Vagina (tissue), 2 donors: ENCODE results near the gene ABHD16A. TPM values are rescaled to one million over a fixed set of nuclear protein-coding genes. Genes with fewer than 3 reads are reported as not detected.
A peak's percentile ranks its signal among the peaks of the same experiment; 100 is the strongest.

Source experiments
- DNase-seq, 2 donors: peaks; one replicate each; pipeline ENCODE4 v3.0.0-alpha.2; 2017; ENCODE audit errors: extremely low spot score in 2 of 2
- H3K27ac ChIP-seq: fragments of 200-600 bp; sonication (generic); one replicate; pipeline ENCODE4 v1.5.1; 2019
- H3K27me3 ChIP-seq: fragments of 200-600 bp; sonication (generic); one replicate; pipeline ENCODE4 v1.5.1; 2019
- H3K36me3 ChIP-seq, 2 donors: fragments of 200-600 bp; sonication (generic); one replicate each; pipeline ENCODE4 v1.5.1; 2017 to 2019
- H3K4me1 ChIP-seq: fragments of 200-600 bp; sonication (generic); one replicate; pipeline ENCODE4 v1.5.1; 2019
- H3K4me3 ChIP-seq, 2 donors: fragments of 200-600 bp; sonication (generic); 1 replicate in 1 of 2; 2 replicates in 1 of 2; pipeline ENCODE4 v1.5.1; 2016 to 2019
- H3K9me3 ChIP-seq: fragments of 200-600 bp; sonication (generic); one replicate; pipeline ENCODE4 v1.5.1; 2019
- POLR2A ChIP-seq, 2 donors: fragments of 450-650 bp; IDR thresholded peaks; one replicate each; pipeline ENCODE4 v1.6.1; 2017; ENCODE audit warnings: antibody characterized with exemption in 2 of 2, mild to moderate bottlenecking in 2 of 2, moderate library complexity in 2 of 2
- POLR2AphosphoS5 ChIP-seq, 2 donors: sonication (generic); formaldehyde crosslinking; IDR thresholded peaks; one replicate each; pipeline ENCODE4 v1.9.0; 2017; ENCODE audit warnings: antibody characterized with exemption in 2 of 2, mild to moderate bottlenecking in 2 of 2, low read depth in 1 of 2; ENCODE audit not compliant: insufficient read depth in 1 of 2
- intact Hi-C: fragments of 100-400 bp; cut with DNase I; formaldehyde crosslinking; loops from one replicate; pipeline ENCODE4 v1.15.1; 2023
- total RNA-seq: library from RNA; depleted of rRNA; stranded (reverse); fragments of >200 nt; gene quantifications from one replicate; pipeline ENCODE4 v1.2.3, GENCODE V29; 2016
- TF ChIP-seq, protein P1 (sequence below), 3 experiments: fragments of 450-650 bp in 2 of 3; fragments of 200-600 bp in 1 of 3; sonication (generic) in 1 of 3; IDR thresholded peaks; one replicate each; pipeline ENCODE4 v1.5.1; 2017 to 2019; ENCODE audit warnings: antibody characterized with exemption in 3 of 3, mild to moderate bottlenecking in 2 of 3, moderate library complexity in 2 of 3

ABHD16A gene
- total RNA-seq, 1 donor from 2014 or later: 53.0 TPM

DNA sequence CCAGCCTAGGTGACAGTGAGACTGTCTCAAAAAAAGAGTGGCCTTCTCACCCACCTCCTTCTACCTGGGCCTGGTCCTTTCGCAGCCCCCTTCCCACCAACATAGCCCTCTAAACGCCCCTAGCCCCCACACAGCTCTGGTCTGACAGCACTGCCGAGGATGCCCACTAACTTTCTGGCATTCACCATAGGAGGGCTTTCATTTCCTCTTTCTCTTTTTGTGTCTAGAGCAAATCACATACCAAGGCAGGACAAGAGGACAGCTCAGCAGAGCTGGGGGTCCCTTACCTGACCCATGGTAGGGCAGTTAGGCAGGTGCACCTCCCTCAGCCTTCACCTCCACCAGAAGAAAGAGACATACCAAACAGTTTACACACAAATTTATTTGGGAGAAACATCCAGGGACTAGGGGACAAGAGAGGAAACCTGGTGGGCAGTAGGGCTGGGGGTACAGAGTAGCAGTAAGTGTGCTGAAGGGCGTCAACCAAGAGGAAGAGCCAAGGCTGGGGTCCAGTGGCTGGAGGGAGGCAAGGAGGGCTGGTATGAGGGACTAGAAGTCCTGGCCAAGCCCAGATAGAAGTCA, 26.7 kb downstream of the ABHD16A start:
- no peak overlapping the region for H3K27ac ChIP-seq
- H3K9me3 ChIP-seq: no peaks in the 10 kb centered on the region
- peaks cover 11% of the 10 kb centered on the region for H3K4me1 ChIP-seq
- no peaks in the 10 kb centered on the region for H3K27me3 ChIP-seq
- DNase-seq: no peak
- H3K36me3 ChIP-seq: peaks cover 3 to 20% of the 10 kb centered on the region in 2 donors
- TF ChIP-seq, protein P1, sequence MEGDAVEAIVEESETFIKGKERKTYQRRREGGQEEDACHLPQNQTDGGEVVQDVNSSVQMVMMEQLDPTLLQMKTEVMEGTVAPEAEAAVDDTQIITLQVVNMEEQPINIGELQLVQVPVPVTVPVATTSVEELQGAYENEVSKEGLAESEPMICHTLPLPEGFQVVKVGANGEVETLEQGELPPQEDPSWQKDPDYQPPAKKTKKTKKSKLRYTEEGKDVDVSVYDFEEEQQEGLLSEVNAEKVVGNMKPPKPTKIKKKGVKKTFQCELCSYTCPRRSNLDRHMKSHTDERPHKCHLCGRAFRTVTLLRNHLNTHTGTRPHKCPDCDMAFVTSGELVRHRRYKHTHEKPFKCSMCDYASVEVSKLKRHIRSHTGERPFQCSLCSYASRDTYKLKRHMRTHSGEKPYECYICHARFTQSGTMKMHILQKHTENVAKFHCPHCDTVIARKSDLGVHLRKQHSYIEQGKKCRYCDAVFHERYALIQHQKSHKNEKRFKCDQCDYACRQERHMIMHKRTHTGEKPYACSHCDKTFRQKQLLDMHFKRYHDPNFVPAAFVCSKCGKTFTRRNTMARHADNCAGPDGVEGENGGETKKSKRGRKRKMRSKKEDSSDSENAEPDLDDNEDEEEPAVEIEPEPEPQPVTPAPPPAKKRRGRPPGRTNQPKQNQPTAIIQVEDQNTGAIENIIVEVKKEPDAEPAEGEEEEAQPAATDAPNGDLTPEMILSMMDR (IDR thresholded peaks at IDR 0.05): no peak
- TF ChIP-seq POLR2A (IDR thresholded peaks at IDR 0.05) (no peak), POLR2AphosphoS5 (IDR thresholded peaks at IDR 0.05; ENCODE audit: insufficient read depth in 1 of 2, low read depth in 1 of 2) (no peak)
- intact Hi-C loops: loop anchor here (10.0 kb wide), 1 partner anchor 278 kb away; the partner anchor contains the start of genes NELFE and SKIC2
- H3K4me3 ChIP-seq: no peak overlapping the region

DNA sequence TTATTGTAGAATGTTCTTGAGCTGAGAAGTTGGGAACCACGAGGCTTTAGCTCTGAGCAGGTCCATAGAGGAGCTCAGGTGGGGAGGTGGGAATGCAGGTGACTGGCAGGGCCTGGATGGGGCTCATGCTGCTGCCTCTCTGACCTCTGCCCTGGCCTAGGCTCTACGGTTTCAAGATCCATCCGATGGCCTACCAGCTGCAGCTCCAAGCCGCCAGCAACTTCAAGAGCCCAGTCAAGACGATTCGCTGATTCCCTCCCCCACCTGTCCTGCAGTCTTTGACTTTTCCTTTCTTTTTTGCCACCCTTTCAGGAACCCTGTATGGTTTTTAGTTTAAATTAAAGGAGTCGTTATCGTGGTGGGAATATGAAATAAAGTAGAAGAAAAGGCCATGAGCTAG, 33.4 kb downstream of the ABHD16A start, which contains the start of gene LY6G5B:
Gene LY6G5B (plus strand): TSS at position 301 of the 400 bp plus-strand sequence. CDS start 975 bp downstream, outside the sequence.
- TF ChIP-seq, protein P1 (IDR thresholded peaks at IDR 0.05): no peak
- TF ChIP-seq POLR2AphosphoS5 (IDR thresholded peaks at IDR 0.05; ENCODE audit: insufficient read depth in 1 of 2, low read depth in 1 of 2): no peak
- TF ChIP-seq POLR2A (IDR thresholded peaks at IDR 0.05): no peak
- Histone ChIP-seq H3K36me3 (peaks cover 3 to 67% of the 10 kb centered on the region in 2 donors), H3K27ac (no peak within 1 kb of the TSS), H3K4me3 (no peak within 1 kb of the TSS), H3K4me1 (peaks cover 24% of the 10 kb centered on the region), H3K9me3 (no peaks in the 10 kb centered on the region), H3K27me3 (no peaks in the 10 kb centered on the region)
- intact Hi-C loops: loop anchor here (2.0 to 10.0 kb wide), 2 partner anchors 31 to 285 kb away; partner anchors contain the start of genes NELFE and SKIC2
- no peak for DNase-seq

DNA sequence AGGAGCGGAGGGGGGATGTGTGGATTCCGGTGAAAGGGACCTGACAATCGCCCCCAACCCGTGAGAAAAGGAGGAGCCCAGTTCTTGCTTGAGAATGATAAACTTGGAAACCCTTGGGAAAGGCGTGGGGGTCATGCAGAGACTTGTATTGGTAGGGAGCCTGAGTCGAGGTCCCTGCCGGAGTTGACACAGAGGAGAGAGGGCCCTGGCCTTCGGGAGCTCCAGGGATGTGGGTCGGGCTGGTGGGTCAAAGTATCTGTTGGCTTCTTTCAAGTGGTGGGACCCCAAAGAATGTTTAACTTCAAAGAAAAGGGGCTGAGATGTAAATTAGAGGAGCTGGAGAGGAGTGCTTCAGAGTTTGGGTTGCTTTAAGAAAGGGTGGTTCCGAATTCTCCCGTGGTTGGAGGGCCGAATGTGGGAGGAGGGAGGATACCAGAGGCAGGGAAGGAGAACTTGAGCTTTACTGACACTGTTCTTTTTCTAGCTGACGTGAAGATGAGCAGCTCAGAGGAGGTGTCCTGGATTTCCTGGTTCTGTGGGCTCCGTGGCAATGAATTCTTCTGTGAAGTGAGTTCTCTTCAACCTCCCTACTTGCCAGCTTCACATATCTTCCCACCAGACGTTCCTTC, 36.7 kb downstream of the ABHD16A start:
- Histone ChIP-seq H3K4me3 (peak overlapping the region; percentile 79 to 95), H3K36me3 (peaks cover 0 to 55% of the 10 kb centered on the region in 2 donors), H3K9me3 (no peaks in the 10 kb centered on the region), H3K27me3 (no peaks in the 10 kb centered on the region), H3K27ac (peak overlapping the region; percentile 95), H3K4me1 (peaks cover 51% of the 10 kb centered on the region)
- DNase-seq: no peak
- intact Hi-C loops: no loop called here
- TF ChIP-seq, protein P1 (IDR thresholded peaks at IDR 0.05): no peak
- TF ChIP-seq POLR2A (IDR thresholded peaks at IDR 0.05): no peak
- no peak for TF ChIP-seq POLR2AphosphoS5 (IDR thresholded peaks at IDR 0.05; ENCODE audit: insufficient read depth in 1 of 2, low read depth in 1 of 2)

DNA sequence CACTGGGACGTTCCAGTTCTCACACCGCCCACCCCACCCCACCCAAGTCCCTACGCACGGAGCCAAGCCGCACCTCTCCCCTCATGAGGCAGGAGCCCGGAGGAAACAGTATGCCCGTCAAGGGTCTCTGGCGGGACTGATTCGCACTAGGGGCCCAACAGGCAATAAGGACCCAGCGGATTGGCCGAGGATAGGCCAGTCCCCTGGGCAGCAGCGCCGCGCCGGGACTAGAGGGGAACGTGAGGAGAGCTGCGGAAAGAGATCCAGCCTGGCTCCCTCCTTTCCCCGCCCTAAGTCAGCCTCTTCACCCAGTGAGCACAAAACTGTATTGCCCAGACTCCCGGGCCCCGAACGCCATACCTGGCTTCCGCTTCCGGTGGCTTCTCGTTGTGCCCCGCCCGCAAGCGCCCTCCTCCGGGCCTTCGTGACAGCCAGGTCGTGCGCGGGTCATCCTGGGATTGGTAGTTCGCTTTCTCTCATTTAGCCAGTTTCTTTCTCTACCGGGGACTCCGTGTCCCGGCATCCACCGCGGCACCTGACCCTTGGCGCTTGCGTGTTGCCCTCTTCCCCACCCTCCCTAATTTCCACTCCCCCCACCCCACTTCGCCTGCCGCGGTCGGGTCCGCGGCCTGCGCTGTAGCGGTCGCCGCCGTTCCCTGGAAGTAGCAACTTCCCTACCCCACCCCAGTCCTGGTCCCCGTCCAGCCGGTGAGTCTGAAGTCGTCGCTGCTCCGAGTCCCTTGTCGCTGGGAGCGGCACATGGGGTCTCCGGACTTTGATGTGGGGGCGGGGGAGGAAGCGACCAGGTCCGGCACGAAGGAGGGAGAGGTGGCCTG, 37.4 kb downstream of the ABHD16A start, which contains the start of gene CSNK2B:
Gene CSNK2B (plus strand): TSS at position 580 of the 836 bp plus-strand sequence. CDS start 752 bp downstream, outside the sequence.
- Histone ChIP-seq H3K27ac (peak within 1 kb of the TSS; percentile 95), H3K36me3 (peaks cover 0 to 48% of the 10 kb centered on the region in 2 donors), H3K4me1 (peaks cover 59% of the 10 kb centered on the region), H3K4me3 (peak within 1 kb of the TSS; percentile 79 to 95), H3K9me3 (no peaks in the 10 kb centered on the region), H3K27me3 (no peaks in the 10 kb centered on the region)
- intact Hi-C loops: no loop called here
- DNase-seq: peak in 1 of 2 donors; percentile 99
- peak; percentile 73 to 83 for TF ChIP-seq POLR2A (IDR thresholded peaks at IDR 0.05)
- TF ChIP-seq, protein P1 (IDR thresholded peaks at IDR 0.05): no peak
- peak; percentile 94 to 97 for TF ChIP-seq POLR2AphosphoS5 (IDR thresholded peaks at IDR 0.05; ENCODE audit: insufficient read depth in 1 of 2, low read depth in 1 of 2)
